ENCODE measurements around the gene ABTB2.

Gene ABTB2

GRCh38 chr11:34206407-34207300 is 151.2 kb downstream of the ABTB2 start:
- no peak for DNase-seq

- DNase-seq: no peak
Observed at GRCh38 chr11:34205326-34206035, 152.3 kb downstream of the ABTB2 start.

- DNase-seq: peak; percentile 29 to 32
Observed at GRCh38 chr11:34204396-34205279, 153.2 kb downstream of the ABTB2 start.

GRCh38 chr11:34203377-34203871 is 154.4 kb downstream of the ABTB2 start:
- DNase-seq: no peak

DNA sequence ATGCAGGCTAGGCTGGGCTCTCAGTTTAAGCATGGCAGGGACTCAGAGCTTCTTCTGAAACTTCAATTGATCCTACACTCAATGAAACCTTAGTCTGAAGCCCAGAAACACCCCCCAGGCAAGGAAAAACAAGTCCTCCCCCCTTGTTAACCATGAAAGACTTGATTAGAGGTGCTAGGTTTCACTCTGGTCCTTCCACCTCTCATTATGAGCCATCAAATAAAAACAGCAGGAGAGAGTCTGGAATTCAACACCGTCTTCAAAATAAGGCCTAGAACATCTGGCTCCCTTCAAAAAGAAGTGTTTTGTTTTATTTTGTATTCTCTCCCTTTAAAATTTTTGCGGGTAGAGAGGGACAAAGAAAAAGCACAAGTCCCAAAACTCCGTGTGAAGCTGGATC is 156.7 kb downstream of the ABTB2 start:
- no peak for DNase-seq

DNA sequence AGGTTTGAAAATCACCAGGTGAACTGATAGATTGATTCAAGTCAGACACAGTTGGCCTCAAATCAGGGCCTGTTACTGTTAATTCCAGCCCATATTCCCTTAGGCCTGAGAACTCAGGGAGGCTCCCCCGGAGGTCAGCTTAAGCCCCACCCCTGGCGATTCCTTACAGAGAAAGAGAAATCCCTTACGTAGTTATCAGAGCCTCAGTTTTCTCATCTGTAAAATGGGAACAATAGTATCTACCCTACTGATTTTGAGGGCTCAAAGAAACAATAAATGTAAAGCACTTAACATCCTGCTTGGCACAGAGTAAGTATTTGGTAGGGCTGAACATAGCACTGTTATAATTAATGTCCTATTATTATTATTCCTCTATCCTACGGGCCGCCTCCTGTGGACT is 158.3 kb downstream of the ABTB2 start:
- DNase-seq: no peak

- no peak for DNase-seq
Observed at GRCh38 chr11:34198523-34198922, 159.3 kb downstream of the ABTB2 start.

DNA sequence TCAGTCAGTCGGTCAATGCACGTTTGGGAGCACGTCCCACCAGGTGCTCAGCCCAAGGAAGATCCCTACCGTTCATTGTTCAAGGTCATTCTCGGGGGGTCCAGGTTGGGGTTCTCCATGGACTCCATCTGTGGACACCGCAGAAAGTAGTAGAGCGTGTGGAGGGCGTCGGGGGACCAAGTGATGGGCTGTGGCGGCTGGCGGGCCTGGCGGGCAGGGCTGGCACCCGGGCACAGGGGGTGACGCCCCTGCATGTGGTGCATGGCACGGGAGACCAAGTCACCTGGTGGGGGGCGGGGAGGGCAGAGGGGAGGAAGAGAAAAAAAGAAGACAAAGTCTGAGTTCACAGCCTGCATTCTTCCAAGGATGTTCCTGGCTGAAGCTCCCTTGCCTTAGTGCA is 160.6 kb downstream of the ABTB2 start:
- no peak for DNase-seq

GRCh38 chr11:34194576-34195335 is 163.1 kb downstream of the ABTB2 start:
- no peak for DNase-seq

DNA sequence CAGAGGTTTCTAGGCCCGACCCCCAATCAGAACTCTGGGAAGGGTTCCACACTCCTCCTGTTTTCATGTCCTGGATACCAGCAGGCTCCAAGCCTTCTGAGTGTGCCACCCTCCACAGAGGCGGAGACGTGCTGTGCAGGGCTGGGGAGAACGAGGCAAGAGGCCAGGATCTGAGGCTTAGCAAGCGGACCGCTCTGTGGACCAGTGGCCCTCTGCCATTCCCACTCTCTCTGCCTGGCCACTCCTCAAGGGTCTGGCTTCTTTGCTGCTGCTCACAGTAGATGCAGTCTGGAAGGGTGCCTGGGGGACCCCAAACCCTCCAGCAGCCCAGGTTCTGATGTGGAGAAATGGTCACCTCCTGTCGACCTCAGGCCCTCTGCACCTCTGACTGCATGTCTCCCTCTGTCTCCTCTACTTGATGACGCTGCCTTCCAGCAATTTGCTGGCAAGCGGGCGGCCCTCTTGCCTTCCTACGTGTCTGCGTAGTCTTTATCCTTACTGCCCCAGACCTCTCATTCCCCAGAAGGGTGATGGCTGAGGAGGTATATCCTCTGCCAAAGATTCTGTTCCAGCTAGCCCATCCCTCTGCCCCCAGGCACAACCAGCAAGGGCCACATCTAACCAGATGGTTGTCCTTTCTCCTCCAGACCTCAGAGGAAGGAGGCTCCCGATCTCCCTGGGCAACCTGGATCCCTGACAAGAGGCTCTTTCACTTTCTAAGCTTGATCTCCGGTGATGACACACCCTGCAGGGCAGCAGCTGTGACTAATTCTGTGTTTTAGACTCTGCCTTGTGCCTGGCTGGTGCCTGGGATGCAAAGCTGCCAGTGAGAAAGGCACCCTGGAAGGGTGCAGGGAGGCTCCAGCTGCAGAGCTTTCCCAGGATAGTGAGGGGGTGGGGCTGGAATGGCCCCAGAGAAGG is 165.1 kb downstream of the ABTB2 start:
- DNase-seq: peak; percentile 33 to 87

DNA sequence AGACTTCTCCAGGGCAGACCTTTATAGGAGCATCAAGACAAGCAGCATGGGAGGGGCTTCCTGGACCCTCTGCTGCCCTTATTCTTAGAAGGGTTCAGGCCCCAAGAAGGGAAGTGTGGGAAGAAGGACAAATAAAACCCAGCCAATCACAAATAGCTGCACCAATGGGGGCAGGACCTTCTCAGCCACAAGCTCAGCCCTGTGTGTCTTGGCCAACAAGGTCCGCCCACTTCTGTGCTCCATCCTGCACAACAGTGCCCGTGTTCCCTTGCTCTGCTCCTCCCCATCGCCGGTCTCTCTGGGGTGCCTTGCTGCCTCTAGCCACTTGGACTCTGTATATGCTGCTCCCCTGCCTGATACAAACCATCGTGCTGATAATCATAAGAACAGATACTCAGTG is 166.2 kb downstream of the ABTB2 start:
- DNase-seq: no peak

DNA sequence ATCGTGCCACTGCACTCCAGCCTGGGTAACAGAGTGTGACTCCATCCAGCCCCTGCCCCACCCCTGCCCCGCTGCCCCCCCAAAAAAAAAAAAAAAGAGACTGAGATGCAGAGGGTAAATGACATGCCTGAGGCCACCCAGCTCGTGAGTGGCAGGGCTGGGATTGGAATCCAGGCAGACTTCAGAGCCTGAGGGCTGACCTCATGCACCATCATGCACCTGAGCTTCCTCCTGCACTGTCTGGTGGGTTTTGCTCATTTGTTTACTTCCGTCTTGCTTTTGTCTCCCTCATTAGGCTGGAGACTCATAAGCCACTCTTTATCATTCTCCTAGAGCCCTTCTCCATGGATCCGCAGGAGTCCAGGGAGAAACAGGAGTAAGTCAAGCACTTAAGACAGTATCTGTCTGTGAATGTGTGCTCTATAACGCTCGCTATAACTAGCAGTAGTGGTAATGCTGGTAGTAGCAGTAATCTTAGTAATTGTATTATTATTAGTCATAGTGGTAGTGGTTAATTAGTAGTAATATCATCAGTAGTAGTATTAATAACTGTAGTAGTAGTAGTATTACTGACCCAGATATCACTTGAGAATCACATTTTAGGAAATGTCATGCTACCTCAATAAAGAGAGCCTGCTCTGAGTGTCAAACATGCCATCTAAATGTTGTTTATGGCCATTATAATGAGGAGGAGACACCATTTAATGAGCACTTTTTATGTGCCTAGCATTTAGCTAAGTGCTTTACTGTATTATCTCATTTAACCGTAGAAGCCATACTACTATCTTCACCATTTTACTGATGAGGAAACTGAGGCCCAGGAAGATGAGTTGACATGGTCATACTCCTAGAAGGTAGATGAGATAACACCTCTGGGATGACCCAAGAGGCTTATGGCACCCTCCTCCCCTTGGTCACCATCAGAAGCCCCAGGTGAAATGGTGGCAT is 167.3 kb downstream of the ABTB2 start:
- DNase-seq: no peak

DNA sequence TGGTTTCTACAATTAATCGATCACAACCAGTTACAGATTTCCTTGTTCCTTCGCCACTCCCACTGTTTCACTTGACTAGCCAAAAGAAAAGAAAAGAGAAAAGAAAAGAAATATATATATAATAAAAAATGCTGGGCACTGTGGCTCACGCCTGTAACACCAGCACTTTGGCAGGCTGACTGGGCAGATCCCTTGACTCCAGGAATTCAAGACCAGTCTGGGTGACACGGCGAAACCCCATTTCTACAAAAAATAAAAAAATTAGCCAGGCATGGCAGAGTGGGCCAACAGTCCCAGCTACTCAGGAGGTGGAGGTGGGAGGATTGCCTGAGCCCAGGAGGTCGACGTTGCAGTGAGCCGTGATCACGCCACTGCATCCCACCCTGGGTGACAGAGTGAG is 168.6 kb downstream of the ABTB2 start:
- DNase-seq: no peak

DNA sequence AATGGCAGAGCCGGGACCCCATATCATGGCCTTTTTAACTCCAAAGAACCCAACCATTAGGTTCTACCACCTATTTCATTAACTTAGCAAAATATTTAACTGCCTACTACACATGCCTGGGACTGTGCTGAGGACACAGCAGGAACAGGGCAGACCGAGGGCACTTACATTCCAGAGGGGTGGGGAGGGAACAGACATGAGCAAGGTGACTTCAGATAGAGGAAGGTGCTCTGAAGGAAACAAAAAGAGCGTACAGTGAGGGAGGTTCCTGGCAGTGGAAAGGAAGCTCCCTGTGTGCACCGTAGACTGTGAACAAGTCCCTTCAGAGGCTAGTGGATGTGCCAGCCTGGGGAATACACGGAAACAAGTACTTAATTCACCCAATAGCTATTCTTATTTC is 169.6 kb downstream of the ABTB2 start:
- DNase-seq: no peak

DNA sequence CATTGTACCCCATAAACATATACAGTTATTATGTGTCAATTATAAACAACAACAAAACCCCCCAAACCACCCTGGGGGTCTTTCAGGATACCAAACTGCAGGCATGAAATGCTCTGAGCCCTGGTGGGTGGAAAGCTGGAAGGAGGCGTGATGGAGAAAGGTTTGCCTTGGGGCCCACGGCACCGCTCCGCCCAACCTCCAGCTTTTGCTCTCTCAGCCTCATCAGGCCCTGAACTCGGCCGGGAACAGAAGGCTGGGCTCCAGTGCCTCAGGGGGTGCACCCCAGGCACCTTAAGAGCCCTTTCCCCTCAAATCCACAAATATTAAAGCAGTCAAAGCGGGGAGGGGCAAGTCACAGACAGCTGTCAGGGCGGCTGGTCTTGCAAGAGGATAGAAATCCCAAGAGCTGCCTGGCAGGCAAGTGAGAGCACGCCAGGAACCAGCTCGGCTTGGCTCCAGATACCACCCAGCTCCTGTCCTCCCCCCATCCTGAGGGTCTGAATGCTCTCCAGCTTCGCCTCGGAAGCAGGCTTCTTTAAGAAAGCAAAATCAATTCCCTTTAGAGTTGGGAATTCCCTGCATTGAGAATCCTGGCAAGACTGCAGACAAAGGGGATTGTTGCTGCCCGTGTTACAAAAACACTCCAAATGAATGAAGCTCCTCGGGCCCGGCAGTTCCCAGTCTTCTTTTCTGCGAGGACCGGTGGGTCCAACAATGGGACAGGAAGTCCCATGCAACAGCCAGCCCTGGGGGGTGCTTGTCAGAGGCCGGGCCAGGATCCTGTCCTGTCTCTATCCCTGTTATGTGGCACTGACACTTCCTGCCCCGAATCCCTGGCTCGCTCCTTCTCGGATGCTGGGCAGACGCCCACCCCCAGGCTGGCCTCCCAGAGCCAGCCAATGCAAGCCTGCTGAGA is 171.6 kb downstream of the ABTB2 start:
- DNase-seq: no peak

DNA sequence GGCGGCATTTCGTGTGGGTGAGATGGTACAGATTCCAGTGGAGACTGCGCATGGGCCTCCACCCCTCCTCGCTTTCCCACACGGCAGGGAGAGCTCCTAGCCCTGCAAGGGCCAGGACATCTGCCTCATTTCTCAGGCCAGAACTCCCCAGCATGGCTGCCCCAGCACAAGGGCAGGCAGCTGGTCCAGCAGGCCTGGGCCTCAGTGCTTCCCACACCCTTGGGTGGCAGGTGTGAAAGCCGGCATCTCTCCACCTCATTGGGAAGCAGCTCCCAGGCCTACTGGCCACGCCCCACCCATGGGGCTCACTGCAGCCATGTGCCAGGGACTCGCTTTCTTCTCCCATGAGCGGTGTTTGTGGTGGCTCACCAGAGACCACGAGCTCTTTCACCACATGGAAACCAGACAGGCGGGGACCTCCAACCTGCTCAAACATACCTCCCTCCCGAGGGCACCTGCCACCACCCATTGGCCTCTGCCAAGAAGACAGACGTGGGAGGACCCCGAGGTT is 173.2 kb downstream of the ABTB2 start:
- DNase-seq: no peak

DNA sequence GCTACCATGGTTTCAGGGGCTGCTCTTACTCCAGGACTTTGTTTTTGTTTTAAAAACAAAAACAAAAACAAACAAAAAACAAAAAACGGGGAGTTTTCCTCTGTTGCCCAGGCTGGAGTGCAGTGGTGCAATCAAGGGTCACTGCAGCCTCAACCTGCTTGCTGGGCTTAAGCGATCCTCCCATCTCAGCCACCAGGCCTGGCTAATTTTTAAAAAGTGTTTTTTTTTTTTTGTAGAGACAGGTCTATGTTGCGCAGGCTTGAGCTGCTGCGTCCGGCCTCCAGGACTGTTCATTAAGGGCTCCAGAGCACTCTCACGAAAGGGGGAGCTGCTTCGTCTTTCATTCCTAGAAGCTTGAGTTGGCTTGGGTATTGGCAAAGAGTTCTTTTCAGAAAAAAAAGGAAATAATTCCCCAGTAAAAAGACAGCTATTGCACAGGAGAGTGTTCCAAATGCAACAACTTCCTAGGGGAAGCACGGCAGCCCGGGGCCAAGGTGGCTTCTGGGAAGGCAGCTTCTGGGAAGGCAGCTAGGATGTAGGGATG is 173.9 kb downstream of the ABTB2 start:
- DNase-seq: no peak

Data from SW 1271 (cell line).